CD4-positive, alpha-beta T cell (primary cell): ENCODE data around the gene LSM11. TPM values are rescaled to one million over a fixed set of nuclear protein-coding genes. Genes with fewer than 3 reads are reported as not detected.
"Not testable (repeated sequence)": the region's sequence is repeated elsewhere in the genome, so short reads cannot be mapped to it uniquely, and the experiment has no call there.

Experiments used
- ATAC-seq: fragments of 200-7000 bp; cut with Tn5 transposase; one replicate; pipeline ENCODE4 v1.10.0; 2022; ENCODE audit warnings: mild to moderate bottlenecking; ENCODE audit not compliant: poor library complexity
- CTCF ChIA-PET: fragments of 350-600 bp; sonication (Branson Sonifier 250); formaldehyde crosslinking; loops from one replicate; lab custom pipeline; 2021; ENCODE audit warnings: antibody characterized with exemption, inconsistent platforms; lab: Charles Lee
- POLR2A ChIA-PET: fragments of 350-600 bp; sonication (Branson Sonifier 250); formaldehyde crosslinking; loops from one replicate; lab custom pipeline; 2021; ENCODE audit warnings: antibody characterized with exemption, inconsistent platforms; lab: Charles Lee
- DNase-seq, 14 experiments: peaks; one replicate each; pipeline ENCODE4 v3.0.0-alpha.2; 2013 to 2020; ENCODE audit warnings: mixed read lengths in 2 of 14
- H3K27ac ChIP-seq, 2 donors: one replicate each; pipeline versions ENCODE4 v1.5.1 to v1.7.0; 2013; ENCODE audit warnings: low read length in 2 of 2, low read depth in 1 of 2, mild to moderate bottlenecking in 1 of 2
- H3K27me3 ChIP-seq, 2 experiments: 1 replicate in 1 of 2; 2 replicates in 1 of 2; pipeline versions ENCODE4 v1.6.1 to v1.7.0; 2013; ENCODE audit warnings: low read length in 2 of 2, control low read depth in 1 of 2, mild to moderate bottlenecking in 1 of 2, moderate library complexity in 1 of 2; ENCODE audit not compliant: insufficient read depth in 2 of 2, control insufficient read depth in 1 of 2
- H3K36me3 ChIP-seq: one replicate; pipeline ENCODE4 v1.6.1; 2013; ENCODE audit warnings: low read length, control low read depth; ENCODE audit not compliant: insufficient read depth
- H3K4me1 ChIP-seq: one replicate; pipeline ENCODE4 v1.6.1; 2013; ENCODE audit warnings: low read length, control low read depth; ENCODE audit not compliant: insufficient read depth
- H3K4me3 ChIP-seq: one replicate; pipeline ENCODE4 v1.5.1; 2013; ENCODE audit warnings: mild to moderate bottlenecking, low read length, moderate library complexity
- H3K9me3 ChIP-seq, 2 experiments: 1 replicate in 1 of 2; 2 replicates in 1 of 2; pipeline versions ENCODE4 v1.6.1 to v1.7.0; 2013; ENCODE audit warnings: low read length in 2 of 2, mild to moderate bottlenecking in 2 of 2, control low read depth in 1 of 2, moderate library complexity in 1 of 2; ENCODE audit not compliant: control insufficient read depth in 1 of 2, insufficient read depth in 1 of 2
- H3K27ac Mint-ChIP-seq: one replicate; pipeline ENCODE4 v1.8.0; 2020; ENCODE audit warnings: mixed read lengths
- H3K27me3 Mint-ChIP-seq: one replicate; pipeline ENCODE4 v1.8.0; 2021; ENCODE audit warnings: mixed read lengths
- H3K36me3 Mint-ChIP-seq: one replicate; pipeline ENCODE4 v1.8.0; 2021; ENCODE audit warnings: low read depth, mixed read lengths
- H3K4me1 Mint-ChIP-seq: one replicate; pipeline ENCODE4 v1.8.0; 2021; ENCODE audit warnings: low read depth, mixed read lengths
- H3K4me3 Mint-ChIP-seq: one replicate; pipeline ENCODE4 v1.8.0; 2020; ENCODE audit warnings: mild to moderate bottlenecking, mixed read lengths
- H3K9me3 Mint-ChIP-seq: one replicate; pipeline ENCODE4 v1.8.0; 2020; ENCODE audit warnings: mixed read lengths
- intact Hi-C, 2 experiments: fragments of 100-400 bp; cut with DNase I in 1 of 2; cut with micrococcal nuclease in 1 of 2; formaldehyde crosslinking; loops; one replicate each; pipeline versions ENCODE4 v1.15.1 to v1.9.0; 2023 to 2025; cut with DNase I, micrococcal nuclease
- total RNA-seq, 174 experiments: library from RNA in 2 of 174; stranded (reverse) in 2 of 174; gene quantifications; one replicate each; pipeline ENCODE4 v1.2.3 and lab custom pipeline; 2021 to 2026
- TF ChIP-seq, protein P1 (sequence below): fragments of 200-600 bp; IDR thresholded peaks from one replicate; pipeline ENCODE4 v1.8.0; 2022; ENCODE audit warnings: antibody characterized with exemption, mild to moderate bottlenecking

LSM11 gene
- total RNA-seq, 2 experiments from 2014 or later: 0.49 to 0.70 TPM

DNA sequence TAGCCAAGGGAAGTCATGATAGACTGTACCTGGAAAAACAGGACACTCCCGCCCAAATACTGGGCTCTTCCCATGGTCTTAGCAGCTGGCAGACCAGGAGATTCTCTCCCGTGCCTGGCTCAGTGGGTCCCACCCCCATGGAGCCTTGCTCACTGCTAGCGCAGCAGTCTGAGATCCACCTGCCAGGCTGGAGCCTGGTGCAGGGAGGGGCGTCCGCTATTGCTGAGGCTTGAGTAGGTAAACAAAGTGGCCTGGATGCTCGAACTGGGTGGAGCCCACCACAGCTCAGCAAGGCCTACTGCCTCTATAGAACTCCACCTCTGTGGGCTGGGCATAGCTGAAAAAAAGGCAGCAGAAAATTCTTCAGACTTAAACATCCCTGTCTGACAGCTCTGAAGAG, 22.4 kb upstream of the LSM11 start:
- intact Hi-C loops: no loop called here
- DNase-seq (no peak), ATAC-seq (no peak)
- Histone ChIP-seq H3K9me3 (no peaks in the 10 kb centered on the region), H3K36me3 (no peaks in the 10 kb centered on the region), H3K27me3 (no peaks in the 10 kb centered on the region), H3K27ac (no peak overlapping the region), H3K4me3 (no peak overlapping the region), H3K4me1 (peaks cover 17% of the 10 kb centered on the region)
- TF ChIP-seq, protein P1, sequence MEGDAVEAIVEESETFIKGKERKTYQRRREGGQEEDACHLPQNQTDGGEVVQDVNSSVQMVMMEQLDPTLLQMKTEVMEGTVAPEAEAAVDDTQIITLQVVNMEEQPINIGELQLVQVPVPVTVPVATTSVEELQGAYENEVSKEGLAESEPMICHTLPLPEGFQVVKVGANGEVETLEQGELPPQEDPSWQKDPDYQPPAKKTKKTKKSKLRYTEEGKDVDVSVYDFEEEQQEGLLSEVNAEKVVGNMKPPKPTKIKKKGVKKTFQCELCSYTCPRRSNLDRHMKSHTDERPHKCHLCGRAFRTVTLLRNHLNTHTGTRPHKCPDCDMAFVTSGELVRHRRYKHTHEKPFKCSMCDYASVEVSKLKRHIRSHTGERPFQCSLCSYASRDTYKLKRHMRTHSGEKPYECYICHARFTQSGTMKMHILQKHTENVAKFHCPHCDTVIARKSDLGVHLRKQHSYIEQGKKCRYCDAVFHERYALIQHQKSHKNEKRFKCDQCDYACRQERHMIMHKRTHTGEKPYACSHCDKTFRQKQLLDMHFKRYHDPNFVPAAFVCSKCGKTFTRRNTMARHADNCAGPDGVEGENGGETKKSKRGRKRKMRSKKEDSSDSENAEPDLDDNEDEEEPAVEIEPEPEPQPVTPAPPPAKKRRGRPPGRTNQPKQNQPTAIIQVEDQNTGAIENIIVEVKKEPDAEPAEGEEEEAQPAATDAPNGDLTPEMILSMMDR: no peak
- no peaks in the 10 kb centered on the region for H3K27me3 Mint-ChIP-seq
- H3K9me3 Mint-ChIP-seq: no peaks in the 10 kb centered on the region
- POLR2A ChIA-PET: no interaction called here
- H3K36me3 Mint-ChIP-seq: peaks cover 7% of the 10 kb centered on the region
- peaks cover 18% of the 10 kb centered on the region for H3K4me1 Mint-ChIP-seq
- CTCF ChIA-PET: no interaction called here
- no peak overlapping the region for H3K27ac Mint-ChIP-seq
- no peak overlapping the region for H3K4me3 Mint-ChIP-seq

DNA sequence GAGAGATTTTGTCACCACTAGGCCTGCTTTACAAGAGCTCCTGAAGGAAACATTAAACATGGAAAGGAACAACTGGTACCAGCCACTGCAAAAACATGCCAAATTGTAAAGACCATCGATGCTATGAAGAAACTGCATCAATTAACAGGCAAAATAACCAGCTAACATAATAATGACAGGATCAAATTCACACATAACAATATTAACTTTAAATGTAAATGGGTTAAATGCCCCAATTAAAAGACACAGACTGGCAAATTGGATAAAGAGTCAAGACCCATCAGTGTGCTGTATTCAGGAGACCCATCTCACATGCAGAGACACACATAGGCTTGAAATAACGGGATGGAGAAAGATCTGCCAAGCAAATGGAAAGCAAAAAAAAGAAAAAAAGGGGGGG, 20.6 kb upstream of the LSM11 start:
- H3K4me3 ChIP-seq, H3K9me3 ChIP-seq, H3K9me3 Mint-ChIP-seq, H3K4me3 Mint-ChIP-seq, H3K36me3 Mint-ChIP-seq, H3K27ac Mint-ChIP-seq, H3K27ac ChIP-seq, H3K27me3 Mint-ChIP-seq, POLR2A ChIA-PET, H3K36me3 ChIP-seq, DNase-seq, ATAC-seq, H3K4me1 Mint-ChIP-seq, intact Hi-C loops, H3K27me3 ChIP-seq: not testable (repeated sequence)
- H3K4me1 ChIP-seq: peaks cover 12% of the 10 kb centered on the region
- CTCF ChIA-PET: interaction anchor here (1.8 kb wide), 1 partner anchor 21 kb away, joined by 4 read pairs; the partner anchor contains the start of gene LSM11

DNA sequence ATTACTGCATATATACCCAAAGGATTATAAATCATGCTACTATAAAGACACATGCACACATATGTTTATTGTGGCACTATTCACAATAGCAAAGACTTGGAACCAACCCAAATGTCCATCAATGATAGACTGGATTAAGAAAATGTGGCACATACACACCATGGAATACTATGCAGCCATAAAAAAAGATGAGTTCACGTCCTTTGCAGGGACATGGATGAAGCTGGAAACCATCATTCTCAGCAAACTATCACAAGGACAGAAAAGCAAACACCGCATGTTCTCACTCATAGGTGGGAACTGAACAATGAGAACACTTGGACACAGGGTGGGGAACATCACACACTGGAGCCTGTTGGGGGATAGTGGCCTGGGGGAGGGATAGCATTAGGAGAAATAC, 16.9 kb upstream of the LSM11 start:
- H3K4me3 Mint-ChIP-seq, H3K27ac Mint-ChIP-seq, H3K36me3 ChIP-seq, ATAC-seq, H3K4me1 ChIP-seq, DNase-seq, H3K27me3 ChIP-seq, intact Hi-C loops, H3K27me3 Mint-ChIP-seq, H3K4me3 ChIP-seq, H3K9me3 ChIP-seq, POLR2A ChIA-PET, H3K27ac ChIP-seq, CTCF ChIA-PET, H3K9me3 Mint-ChIP-seq: not testable (repeated sequence)
- Mint-ChIP-seq H3K4me1 (peaks cover 11% of the 10 kb centered on the region), H3K36me3 (peaks cover 13% of the 10 kb centered on the region)

DNA sequence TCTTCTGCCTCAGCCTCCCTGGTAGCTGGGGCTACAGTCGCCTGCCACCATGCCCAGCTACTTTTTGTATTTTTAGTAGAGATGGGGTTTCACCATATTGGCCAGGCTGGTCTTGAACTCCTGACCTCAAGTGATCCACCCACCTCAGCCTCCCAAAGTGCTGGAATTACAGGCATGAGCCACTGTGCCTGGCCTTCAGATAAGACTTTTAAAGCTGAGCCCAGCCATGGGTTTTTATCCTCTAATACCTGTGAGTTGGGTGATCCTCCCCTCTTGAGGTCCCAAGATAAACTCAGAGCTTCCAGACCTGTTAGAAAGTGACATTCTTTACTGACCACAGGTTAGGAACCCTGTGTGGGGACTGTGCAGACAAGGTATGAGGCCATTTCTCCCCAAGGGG, 15.7 kb upstream of the LSM11 start:
- CTCF ChIA-PET: interaction anchor here (1.9 kb wide), 1 partner anchor 16 kb away, joined by 10 read pairs; the partner anchor contains the start of gene LSM11
- intact Hi-C loops, H3K4me3 Mint-ChIP-seq, H3K27me3 Mint-ChIP-seq, H3K27ac Mint-ChIP-seq, H3K4me3 ChIP-seq, H3K9me3 Mint-ChIP-seq, POLR2A ChIA-PET, H3K36me3 ChIP-seq, H3K9me3 ChIP-seq, H3K27ac ChIP-seq, ATAC-seq, H3K4me1 ChIP-seq, DNase-seq, H3K27me3 ChIP-seq: not testable (repeated sequence)
- peaks cover 14% of the 10 kb centered on the region for H3K36me3 Mint-ChIP-seq
- peaks cover 16% of the 10 kb centered on the region for H3K4me1 Mint-ChIP-seq
